ENCODE data around the gene ATG4C. TPM values are rescaled to one million over a fixed set of nuclear protein-coding genes. Genes with fewer than 3 reads are reported as not detected.
"Not testable (repeated sequence)": the region's sequence is repeated elsewhere in the genome, so short reads cannot be mapped to it uniquely, and the experiment has no call there.

ATG4C gene
- total RNA-seq, 1 donor from 2014 or later: 12.8 TPM

DNA sequence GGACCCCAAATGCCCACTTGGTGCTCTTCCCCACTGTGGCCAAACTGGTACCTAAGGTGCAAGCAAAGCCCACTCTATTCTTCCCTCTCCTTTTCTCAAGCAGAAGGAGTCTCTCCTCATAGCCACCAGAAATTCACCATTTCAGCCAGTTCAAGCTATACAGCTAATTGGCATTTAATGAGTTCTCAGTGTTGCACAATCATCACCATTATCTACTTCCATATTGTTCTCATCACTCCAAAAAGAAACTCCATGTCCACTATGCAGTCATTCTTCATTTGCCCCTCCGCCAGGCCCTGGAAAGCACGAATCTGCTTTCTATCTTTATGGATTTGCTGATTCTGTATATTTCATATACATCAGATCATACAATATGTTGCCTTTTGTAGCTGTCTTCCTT lies 9.9 kb upstream of the ATG4C start:
- intact Hi-C loops (cut with micrococcal nuclease): no loop called here

DNA sequence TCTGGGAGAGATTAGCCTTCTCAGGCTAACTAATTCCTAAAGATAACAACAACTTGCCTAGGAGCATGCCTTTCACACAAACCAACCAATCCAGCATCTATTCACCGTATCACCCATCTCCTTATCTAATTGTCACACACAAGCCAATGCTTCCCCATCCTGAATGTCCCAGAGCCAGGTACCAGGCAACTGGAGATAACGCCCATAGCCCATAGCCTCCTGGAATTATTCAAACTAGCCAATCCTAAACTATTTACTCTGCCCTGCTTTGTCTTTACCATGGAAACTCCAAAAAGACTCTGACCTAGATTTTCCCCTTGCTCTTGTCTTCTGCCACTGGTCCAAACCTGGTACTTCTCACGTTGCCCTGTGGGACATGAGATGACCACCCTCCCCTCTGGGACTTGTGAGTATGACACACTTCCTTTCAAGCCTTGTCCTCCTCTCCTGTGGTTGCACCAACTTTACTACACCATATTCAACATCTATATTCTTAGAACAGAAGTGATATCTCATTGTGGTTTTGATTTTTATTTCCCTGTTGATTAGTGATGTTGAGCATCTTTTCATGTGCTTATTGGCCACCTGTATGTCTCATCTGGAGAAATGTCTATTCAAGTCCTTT lies 8.8 kb upstream of the ATG4C start:
- intact Hi-C loops (cut with micrococcal nuclease): no loop called here

DNA sequence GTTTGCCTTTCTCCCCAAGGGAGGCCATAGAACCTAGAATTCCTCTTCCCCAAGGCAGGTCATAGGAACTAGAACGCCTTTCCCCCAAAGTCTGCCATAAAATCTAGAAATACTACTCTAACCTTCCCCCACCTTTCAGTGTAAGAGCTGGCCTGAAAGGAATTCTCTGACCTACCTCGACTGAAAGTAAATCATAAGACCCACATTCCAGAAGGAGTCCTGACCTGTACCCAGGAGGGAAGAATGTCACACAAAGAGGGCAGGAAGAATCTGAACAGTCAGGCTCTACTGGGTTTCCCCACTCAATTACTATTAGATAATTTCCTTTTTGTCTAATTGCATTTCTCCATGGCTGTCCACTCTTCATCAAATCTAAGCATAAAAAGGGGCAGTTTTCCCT lies 5.7 kb upstream of the ATG4C start:
- intact Hi-C loops (cut with micrococcal nuclease): no loop called here

DNA sequence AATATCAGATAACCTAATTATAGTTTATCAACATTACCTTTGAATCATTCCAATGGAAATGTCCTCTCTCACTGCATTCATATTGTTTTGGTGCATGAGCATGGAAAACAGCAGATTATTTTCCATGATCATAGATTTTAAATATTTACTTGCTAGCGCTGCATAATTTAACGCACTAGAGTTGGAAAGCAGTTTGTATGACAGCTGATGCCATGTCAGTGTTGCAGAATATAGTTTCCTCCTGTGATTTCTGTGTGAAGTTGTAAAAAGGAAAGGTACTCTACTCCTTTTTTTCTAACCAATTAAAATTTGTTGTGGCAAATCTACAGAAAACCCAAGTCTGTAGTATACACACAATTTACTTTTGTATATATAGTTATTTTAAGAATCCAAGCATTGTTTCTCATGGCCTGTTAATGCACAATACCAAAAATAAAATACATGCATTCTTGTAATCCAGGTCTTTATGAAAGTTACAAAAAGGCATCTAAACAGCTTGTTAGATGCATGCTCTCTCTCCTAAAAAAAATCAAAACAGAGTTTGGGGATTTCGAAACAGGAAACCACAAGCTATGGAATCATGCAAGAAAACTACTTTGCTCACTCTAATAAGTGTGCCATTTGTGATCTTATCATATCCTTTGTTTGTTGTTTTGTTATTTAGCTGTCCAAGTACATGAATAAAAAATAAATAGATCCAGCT lies 1.9 kb upstream of the ATG4C start:
- intact Hi-C loops (cut with micrococcal nuclease): loop anchor here (2.0 to 5.0 kb wide), 6 partner anchors 95 to 1705 kb away; partner anchors contain the start of genes DOCK7, EFCAB7, ITGB3BP and PGM1

DNA sequence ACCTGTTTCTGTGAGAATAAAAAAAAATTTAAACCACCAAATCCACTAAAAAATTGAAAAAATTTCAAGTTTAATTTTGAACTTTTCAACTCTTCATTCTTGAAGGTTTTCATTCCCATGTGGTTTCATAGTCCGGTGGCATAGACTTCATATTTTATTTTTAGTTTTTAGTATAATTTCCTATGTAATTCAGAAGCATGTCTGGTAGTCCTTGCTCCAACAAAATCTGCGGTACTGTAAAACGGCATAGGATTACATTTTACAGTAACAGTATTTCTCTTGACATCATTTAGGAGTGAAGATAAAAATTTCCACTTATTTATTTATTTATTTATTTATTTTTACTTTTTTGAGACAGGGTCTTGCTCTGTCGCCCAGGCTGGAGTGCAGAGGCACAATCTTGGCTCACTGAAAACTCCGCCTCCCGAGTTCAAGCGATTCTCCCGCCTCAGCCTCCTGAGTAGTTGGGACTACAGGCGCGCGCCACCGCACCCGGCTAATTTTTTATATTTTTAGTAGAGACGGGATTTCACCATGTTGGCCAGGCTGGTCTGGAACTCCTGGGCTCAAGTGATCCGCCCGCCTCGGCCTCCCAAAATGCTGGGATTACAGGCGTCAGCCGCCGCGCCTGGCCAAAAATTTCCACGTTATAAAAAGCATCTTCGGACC lies 1.3 kb upstream of the ATG4C start:
- intact Hi-C loops (cut with micrococcal nuclease): loop anchor here (2.0 to 5.0 kb wide), 6 partner anchors 95 to 1705 kb away; partner anchors contain the start of genes DOCK7, EFCAB7, ITGB3BP and PGM1

DNA sequence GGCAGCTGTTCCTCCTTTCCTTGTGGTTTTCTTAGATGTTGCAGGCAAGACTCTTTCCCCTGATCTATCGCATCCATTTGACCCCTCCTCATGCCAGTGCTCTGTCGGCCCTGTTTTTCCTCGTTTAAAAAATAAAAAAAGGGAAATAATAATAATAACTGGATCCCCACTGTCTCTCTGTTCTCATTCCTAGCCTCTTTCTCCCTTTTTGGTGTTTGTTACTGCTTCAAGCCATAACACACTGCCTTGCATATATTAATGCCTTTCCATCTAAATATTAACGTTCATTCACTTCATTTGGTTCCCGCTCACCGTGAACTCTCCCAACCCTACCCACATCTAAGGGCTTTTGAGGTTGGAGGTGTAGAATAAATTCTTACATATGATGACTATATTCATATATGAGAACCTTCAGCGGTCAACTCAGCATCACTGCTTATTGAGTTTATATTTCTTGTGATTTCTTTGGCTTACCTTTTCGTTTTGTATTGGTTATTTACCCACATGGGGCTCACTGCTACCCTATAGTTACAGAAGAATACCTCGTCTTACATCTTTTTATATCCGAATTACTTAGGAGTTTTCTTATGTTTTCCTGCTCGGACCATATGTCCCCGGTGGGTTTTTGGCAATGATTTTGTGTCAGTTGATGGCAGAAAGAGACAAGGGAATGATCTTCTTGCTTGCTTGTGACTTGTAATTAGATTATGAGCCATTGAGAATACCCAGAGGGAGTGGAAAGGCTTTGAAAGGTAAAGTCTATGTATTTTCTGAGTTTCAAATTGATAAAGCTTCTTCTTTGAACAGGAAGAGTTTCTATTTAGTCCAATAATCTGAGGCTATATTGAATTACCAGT lies 805 bp downstream of the ATG4C start:
- intact Hi-C loops (cut with micrococcal nuclease): loop anchor here (1.0 to 5.0 kb wide), 7 partner anchors 97 to 1707 kb away; partner anchors contain the start of genes ALG6, DOCK7, EFCAB7 and ITGB3BP

DNA sequence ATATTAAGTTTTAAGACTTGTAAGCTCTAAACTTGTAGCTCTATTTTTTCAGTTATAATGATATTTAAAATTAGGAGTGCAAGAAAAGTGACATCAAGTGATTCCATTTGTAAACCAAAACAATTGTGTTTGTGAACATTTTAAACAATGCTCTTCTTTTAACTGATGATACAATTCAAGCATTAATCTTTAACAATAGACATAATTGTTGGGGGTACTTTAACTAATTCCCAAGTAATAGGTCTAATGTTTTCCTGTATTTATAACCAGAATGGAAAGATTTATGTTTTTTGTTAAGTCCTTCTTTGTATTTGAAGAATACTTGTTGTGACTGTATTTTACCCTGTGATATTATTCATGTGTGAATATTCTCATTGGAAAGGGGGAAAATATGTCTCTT lies 6.8 kb downstream of the ATG4C start:
- intact Hi-C loops (cut with micrococcal nuclease): no loop called here

DNA sequence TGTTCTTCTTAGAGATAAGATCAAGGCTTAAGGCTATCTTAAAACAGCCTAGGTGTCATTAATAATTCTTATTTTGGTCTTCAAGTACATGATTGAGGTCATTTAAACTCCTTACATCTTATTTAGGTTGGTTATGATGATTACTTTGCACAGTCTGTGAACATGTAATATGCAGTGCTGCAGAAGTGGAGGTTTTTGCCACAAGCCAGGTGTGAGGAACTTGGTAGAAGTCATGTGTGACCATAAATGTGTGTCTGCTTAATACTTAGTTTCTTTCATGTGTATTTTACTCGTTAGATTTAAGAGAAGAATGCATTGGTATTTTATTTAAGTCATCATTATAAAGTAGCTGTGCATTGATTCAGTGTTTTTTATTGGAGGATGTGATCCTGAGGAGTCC lies 10.1 kb downstream of the ATG4C start:
- intact Hi-C loops (cut with micrococcal nuclease): no loop called here

DNA sequence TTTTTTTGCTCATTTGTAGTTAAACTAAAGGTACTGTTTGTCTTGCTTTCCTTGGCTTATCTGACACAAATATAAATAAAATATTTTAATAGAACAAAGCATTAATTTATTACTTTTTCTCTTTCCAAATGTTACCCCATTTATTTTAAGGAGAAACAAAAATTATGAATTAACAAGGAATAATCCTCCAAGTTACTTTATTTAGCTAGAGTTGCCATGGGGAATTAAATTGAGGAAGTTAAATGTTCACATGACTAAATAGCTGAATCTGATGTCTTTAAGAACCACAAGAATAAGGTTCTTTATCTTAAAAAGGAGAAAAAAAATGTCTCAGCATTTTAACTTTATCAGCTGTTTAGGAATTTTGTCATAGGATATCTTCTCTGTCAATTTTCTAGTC lies 12.3 kb downstream of the ATG4C start:
- intact Hi-C loops (cut with micrococcal nuclease): no loop called here

DNA sequence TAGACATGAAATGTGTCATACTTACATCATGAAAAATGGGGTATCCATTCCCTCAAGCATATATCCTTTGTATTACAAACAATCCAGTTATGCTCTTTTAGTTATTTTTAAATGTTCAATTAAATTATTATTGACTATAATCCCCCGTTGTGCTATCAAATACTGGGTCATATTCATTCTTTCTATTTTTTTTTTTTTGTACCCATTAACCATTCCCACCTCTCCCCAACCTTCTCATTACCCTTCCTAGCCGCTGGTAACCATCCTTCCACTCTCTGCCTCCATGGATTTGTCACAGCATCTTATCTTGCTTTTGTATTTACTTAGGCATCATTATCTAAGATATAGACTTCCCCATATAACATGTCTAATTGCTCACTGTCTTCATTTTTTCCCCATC lies 15.8 kb downstream of the ATG4C start:
- intact Hi-C loops (cut with micrococcal nuclease): no loop called here

DNA sequence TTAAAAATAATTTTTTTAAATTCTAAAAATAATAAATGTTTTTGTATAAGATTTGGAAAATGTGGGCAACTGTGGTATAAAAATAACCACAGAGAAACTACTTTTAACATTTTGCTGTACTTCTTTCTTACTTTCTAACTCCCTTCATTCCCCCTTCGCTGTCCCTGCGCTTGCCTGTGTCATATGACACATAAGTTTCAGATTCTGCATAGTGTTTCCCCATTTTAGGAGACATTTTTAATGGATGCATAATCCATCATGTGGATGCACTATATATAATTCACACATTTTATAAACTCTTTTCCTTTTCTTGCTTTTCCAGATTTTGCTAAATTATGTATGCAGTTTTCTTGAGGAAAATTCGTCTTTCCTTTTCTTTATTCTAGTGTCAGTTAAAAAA lies 16.3 kb downstream of the ATG4C start:
- intact Hi-C loops (cut with micrococcal nuclease): no loop called here

DNA sequence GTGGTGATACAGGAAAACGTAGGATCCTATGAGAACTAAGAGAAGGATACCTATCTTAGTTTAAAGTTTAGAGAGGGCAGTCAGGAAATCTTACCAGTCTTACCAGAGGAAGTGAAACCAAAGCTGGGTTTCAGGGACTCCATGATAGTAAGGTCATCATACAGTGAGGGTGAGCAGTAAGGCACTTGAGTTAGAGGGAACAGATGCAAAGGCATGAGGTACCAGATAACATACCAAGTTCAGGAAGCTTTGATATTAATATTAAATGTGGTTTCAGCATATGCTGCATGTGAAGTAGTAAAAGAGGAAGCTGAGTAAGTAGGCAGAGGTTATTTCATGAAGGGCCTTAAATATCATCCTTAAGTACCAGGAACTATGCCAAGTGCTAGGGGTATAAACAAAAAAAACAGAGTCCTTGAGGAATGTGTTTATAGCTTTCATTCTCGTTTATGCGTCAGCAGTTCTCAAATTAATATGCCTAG lies 16.9 kb downstream of the ATG4C start:
- intact Hi-C loops (cut with micrococcal nuclease): no loop called here

DNA sequence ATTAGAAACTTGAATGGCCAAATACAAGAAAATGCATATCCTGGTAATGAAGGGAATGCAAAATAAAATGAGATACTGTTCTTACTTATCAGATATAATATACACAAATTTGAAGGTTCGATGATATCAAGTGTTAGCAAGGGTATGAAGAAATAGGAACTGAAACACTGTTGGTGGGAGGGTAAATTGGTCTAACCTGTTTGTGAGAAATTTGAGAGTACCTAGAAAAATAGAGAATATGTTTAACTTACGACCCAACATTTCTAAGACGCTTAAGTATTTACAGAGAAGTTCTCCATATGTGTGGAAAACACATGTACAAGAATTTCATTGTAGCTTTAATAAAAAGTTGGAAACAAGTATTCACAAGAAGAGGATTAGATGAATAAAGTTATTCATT lies 25.9 kb downstream of the ATG4C start:
- intact Hi-C loops (cut with micrococcal nuclease): no loop called here

DNA sequence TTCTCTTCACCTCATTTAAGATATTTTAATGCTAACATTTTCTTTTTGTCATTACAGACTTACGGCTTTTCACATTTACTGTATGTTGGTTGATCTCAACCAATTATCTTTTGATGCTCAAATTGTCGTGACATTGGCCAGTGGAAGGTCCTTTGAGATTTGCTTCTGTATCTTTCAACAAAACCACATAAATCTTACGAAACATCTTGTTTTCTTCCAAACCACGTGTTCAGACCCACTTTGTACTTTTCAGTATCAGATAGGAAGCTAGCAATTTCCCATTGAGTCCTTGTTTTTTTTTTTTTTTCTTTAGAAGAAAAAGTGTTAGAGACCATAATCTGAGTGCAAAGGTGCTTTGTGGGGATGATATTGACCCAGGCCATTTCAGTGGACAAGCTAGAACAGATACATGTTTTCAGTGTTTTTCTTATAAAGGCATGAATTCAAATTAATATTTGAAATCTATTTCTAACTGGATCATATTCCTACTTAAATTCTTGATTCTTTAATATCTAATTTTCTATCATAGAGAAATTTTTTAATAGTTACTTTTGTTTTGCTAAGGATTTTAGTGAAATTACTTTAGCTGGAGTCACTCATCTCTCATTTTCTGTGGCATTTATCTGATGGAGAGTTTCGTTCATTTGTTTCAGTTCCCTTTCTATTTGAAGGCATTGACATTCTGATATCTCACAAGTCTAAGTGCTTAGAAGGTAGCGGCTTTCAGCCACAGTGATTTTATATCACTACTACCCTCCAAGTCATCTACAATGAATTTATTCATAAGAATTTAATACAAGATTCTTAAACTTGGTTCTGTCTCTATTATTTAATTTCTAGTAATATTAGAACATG lies 26.7 kb downstream of the ATG4C start:
- intact Hi-C loops (cut with micrococcal nuclease): no loop called here

DNA sequence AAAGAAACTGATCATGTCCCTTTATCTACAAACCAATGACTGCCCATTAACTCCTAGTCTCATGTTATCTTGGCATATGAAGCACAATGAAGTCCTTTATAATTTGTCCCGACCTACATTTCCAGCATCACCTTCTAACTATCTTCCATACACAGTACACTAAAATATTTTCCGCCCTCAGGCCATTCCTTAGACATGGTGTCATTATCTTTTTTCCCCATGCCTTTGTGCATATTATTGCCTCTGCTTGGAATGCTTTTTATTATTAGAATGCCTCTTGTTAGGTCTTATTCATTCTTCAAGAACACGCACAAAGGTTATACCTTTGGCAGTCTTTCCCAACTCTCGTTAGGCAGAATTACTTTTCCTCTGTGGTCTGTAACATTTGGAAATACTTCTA lies 39.6 kb downstream of the ATG4C start:
- intact Hi-C loops (cut with micrococcal nuclease): no loop called here

DNA sequence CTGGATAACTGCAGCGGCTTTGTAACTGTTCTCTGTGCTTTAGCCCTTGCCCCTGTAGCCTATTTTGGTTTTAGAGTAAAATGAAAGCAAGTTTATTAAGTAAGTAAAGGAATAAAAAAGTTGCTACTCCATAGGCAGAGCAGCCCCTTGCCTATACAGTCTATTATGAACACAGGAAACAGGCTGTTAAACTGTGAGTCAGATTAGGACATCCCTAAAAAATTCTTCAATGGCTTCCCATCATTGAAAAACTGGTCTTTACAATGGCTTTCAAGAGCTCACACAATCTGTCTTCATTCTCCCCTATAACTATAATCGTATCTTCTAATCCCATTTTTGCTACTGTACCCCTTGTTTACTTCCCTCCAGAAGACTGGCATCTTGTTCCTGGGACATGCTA lies 43.0 kb downstream of the ATG4C start:
- intact Hi-C loops (cut with micrococcal nuclease): no loop called here

DNA sequence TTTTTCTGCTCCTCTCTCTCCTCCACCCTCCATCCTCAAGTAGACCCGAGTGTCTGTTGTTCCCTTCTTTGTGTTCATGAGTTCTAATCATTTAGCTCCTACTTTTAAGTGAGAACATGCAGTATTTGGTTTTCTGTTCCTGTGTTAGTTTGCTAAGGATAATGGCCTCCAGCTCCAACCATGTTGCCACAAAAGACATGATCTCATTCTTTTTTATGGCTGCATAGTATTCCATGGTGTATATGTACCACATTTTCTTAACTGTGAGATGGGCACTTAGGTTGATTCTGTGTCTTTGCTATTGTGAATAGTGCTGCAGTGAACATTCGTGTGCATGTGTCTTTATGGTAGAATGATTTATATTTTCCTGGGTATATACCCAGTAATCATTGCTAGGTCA lies 43.9 kb downstream of the ATG4C start:
- intact Hi-C loops (cut with micrococcal nuclease): not testable (repeated sequence)

DNA sequence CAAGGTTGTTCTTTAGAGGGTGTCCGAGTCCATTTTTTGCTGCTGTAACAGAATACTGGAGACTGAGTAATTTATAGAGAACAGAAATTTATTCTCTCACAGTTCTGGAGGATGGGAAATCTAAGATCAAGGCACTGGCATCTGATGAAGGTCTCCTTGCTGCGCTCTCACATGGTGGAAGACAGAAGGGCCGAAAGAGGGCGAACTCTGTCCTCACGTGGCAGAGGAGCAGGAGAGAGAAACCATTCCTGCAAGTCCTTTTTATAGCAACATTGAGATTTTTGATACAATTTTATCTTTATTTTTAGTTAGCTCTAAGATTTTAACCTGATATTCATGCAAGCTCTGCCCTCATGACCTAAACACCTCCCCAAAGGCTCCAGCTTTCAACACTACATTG lies 48.3 kb downstream of the ATG4C start:
- intact Hi-C loops (cut with micrococcal nuclease): no loop called here

DNA sequence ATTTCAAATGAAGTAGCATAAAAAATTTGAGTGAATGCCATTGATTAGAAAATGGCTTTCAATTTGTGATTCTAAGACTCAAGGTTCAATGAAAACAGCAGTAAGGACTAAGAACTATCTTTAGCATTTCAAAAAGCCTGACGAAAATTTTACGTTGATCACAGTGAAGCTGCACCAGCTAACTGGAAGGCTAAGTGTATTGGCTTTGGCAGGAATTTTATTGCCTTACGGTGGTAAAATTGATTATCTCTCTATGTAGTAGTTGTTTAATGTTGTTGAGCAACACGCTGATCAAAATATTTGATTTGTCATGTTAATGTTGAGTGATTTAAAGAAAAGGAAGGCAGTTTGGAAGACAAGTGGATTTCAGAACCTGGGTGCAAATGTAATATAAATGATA lies 49.6 kb downstream of the ATG4C start:
- intact Hi-C loops (cut with micrococcal nuclease): no loop called here

DNA sequence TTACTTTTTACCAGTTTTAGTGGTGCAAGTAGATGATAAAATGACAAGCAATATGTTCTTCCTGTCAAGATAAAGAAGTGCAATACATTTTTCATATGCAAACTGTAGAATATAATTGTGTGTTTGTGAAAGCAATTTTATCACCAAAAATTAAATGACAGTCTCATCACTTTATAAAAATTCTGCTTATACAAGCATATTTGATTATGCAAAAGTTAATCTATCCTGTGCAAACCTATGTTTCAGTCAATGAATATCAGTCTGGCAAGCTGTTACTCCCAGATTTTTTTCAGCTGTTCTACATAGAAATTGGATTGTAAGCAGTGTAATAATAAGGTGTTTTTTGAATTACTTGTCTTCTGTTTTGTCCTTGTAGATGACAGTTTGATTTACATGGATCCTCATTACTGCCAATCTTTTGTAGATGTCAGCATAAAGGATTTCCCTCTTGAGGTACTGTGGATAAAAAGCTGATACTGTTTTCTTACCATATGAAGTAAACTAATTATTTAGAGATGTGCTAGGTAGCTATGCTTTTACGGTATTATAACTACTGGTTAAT lies 50.5 kb downstream of the ATG4C start:
- intact Hi-C loops (cut with micrococcal nuclease): no loop called here

Measured in T-helper 2 cell treated with Interferon-gamma antibody and Interleukin-4, amounts not matched to agents 100 ng/mL and 5 ng/mL, for 36 hours (primary cell).